Kidney tubule cell (primary cell): ENCODE results near the gene LONRF3.

Source experiments
- DNase-seq: peaks from one replicate; pipeline ENCODE4 v3.0.0-alpha.2; 2018; ENCODE audit warnings: low spot score

Gene LONRF3

DNA sequence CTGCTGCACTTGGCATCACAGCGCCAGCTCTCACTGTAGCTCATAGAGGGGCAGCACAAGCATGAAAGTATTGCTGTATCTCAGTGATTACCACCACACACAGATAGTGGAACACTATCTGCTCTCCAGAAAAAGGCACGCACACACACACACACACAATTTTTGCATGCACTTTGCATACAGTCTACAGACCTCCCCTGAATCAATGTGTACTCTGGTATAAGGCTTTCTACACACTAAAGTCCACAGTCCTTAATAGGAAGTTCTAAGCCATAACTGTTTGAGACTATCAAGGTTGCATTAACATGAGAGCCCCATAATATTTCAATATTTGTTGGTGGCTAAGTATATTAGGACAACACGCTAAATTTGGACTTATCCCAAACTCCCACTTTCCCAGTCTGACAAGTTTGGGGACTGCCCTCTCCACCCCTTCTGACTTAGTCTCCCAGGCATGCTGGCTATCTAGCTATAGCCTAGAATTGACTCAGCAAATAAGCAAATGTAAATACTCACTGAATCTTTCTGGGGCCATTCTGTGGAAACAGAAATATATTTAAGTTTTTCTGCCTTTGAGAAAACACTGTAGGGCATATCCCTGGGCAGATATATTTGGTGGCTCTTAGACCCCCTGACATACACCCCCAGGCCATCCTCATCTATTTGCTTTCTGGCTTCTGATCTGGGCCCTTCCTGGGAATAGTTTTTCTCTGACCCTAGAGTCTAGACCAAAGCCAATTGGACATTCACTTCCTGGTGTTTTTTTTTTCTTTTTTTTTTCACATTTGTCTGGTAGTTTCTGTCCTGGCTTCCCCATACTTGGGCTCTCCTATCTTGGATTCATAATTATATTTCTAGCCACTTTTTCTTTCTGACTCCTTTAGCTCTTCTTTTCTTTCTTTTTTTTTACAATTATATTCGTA is 62.0 kb downstream of the LONRF3 start:
- DNase-seq = no peak

DNA sequence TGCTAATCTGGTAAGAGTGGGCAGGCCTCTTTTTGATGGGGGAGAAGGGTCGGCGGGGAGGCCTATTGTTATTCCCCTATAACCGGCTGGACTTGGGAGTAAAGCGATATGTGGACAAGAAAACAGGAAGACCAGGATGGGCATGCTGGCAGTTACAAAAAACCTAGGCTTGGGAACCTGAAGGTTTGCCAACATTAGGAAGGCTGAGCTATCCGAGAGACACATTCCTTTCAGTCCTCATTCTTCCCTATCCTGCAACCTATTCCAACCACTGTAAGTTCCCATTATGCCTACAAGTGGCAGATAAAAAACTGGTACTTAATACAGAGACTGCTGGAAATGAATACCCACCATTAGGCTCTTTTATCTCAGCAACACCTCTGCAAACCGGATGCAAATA is 66.0 kb downstream of the LONRF3 start:
- DNase-seq = no peak

DNA sequence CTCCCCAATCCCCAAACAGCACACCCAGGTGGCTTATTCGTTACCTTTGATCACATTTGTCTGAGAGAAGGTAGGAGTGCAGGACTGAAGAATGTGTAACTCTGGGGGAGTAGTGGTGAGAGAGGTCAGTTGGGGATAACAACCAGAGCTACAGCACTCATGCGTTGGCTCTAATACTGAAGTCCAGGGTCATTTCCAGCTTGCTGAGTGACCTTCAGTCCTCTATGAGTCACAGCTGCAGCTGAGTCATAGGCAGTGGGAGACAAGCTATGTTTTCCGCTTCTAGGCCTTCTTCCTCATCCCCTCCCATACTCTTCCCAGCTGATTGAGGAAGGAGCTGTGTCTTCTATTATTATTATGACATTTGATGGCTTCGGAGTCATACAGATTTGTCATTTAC is 66.8 kb downstream of the LONRF3 start:
- peak; percentile 79 for DNase-seq

DNA sequence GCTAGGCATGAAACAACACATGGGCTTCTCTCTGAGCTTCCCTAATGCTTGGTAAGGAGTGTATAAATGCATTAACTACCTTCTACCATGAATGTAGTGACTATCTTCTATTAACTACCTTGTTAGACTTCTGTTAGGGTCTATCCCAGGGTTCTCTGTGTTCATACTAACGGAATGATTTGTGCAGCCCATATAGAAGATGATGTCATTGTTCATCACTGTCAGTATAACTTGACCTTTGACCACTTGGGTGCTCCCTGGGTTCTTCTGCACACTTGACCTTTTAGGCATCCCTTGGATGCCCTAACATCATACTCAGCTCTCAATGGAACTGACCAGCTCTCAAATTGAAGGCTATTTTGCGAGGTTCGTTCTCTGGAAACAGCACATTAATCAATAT is 67.6 kb downstream of the LONRF3 start:
- no peak for DNase-seq

DNA sequence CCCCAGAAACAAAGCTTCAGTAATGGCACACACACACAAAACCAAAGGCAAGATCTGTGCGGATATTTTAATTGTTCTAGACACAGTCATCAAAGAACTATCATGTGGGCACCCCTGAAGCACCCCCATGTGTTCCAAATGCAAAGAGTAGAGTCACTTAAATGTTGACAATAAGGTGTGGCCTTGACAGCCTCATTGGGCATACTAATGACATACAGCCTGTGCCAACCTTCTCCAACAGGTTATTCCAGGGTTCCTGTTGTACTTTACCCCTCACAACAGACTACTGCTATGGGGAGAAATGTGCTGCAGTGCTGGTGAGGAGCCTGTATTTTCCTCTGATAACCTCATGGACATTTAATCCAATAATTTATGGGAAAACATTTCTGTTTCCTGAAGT is 68.6 kb downstream of the LONRF3 start:
- DNase-seq = no peak

DNA sequence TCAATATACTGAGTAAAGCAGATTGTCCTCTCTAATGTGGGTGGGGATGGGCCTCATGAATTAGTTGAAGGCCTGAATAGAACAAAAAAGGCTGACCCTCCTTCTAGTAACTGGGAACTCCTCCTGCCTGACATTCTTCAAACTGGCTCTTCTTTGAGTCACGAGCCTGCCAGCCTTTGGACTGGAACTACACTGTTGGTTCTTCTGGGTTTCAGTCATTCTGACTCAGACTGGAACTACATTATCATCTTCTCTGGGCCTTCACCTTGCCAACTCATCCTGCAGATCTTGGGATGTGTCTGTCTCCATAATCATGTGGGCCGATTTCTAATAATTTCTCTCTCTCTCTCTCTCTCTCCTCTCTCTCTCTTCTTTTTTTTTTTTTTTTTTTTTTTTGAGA is 71.5 kb downstream of the LONRF3 start:
- peak; percentile 32 for DNase-seq

DNA sequence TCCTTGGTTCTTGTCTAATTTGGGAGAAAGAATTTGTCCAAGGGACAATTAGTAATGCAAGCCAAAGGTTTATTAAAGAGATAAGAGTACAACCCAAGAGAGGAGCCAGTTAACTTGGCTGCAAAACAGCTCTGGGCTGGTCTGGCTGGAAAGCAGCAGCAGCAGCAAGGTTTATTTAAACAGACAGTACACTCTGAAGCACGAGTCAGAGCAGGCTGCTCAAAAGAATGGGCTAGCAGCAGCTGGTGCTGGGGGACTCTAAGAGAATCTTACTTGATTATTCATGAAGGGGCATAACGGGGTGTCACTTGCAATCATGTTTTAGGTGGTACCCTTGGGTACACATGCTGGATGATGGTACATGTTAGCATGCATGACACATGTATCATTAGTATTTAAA is 81.3 kb downstream of the LONRF3 start:
- DNase-seq = no peak

DNA sequence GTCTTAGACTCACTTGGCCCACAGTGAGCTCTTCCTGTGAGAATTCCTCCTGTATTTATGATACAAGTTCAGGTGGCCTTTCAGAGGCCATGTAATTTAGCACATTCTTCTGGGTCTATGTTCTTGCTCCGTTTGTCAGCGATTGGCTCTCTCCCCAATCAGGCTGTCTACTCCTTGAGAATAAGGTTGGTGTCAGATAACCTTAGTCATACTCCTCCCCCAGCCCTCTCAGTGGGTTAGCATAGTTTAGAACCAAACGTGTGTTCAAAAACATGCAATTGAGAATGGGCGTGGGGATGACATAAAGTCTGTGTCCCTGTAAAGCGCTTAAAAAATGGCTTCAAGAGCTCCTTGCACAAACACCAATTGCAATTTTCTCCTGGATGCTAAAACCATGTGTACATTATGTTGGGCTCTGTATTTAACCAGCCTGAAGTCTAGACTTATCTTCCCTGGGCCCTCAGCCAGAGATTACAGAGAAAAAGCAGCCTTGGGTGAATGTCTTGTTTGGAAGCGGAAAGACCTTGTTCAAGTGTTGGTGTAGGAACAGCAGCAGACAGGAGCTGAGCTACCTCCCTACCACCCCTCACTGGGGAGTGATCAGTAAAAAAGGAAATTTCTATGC is 88.4 kb downstream of the LONRF3 start:
- no peak for DNase-seq

DNA sequence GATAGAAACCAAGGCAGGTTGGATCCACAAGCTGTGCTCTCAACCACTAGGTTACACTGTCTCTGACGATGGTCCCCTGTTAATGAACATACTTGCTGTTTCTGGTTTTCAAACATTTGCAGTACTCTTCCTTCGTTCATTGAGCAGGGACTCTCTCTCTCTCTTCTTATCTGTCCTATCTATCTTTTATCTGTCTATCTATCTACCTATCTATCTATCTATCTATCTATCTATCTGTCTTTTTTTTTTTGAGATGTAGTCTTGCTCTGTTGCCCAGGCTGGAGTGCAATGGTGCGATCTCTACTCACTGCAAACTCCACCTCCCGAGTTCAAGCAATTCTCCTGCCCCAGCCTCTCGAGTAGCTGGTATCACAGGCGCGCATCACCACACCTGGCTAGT is 89.0 kb downstream of the LONRF3 start:
- DNase-seq = no peak

DNA sequence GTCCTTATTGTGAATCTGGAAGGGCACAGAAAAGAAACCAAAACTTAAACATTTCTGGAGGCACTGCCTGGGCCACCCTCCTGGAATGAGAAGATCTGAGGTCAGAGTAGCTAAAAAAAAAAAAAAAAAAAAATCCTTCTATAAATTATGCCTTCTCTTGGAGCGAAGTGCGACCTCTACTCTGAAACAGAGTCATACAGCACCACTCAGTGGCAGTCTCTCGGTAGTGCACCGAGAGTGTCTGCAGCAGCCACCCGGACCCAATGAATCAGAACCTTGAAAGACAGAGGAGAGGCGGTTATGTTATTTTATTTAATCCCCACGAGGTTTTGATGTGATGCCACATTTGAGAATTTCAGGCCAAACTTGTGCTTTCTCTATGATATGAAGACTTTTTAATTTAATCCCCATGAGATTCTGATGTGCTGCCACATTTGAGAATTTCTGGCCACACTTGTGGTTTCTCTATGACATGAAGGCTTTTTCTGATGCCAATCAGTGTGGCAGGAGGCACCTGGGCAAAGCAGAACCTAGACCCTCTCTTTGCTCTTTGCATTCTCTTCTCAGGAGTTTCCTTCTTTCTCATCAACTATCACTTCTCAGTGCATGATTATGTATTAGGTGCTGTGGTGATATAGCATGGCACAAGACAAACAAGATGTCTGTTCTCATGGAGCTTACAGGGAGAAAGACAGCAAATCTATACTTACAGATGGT is 92.8 kb downstream of the LONRF3 start:
- peak; percentile 57 for DNase-seq
